MM.1S (cell line): ENCODE data around the gene C10orf143.

Experiments used
- CTCF ChIP-seq: fragments of 300-600 bp; sonication (generic); IDR thresholded peaks from 2 replicates; pipeline ENCODE4 v1.5.1; 2016; ENCODE audit warnings: antibody characterized with exemption, low read length, mixed read lengths
- EZH2 ChIP-seq: fragments of 300-600 bp; sonication (generic); optimal IDR thresholded peaks from 2 replicates; pipeline ENCODE3; 2017; ENCODE audit warnings: low read depth, mild to moderate bottlenecking, antibody characterized with exemption, low read length, mixed read lengths
- EZH2phosphoT487 ChIP-seq: fragments of 300-600 bp; sonication (generic); IDR thresholded peaks from 2 replicates; pipeline ENCODE4 v1.6.1; 2018; ENCODE audit warnings: antibody characterized with exemption, low read length

GRCh38 chr10:130042381-130042780 lies 68.2 kb downstream of the C10orf143 start:
- TF ChIP-seq CTCF: no peak
- no peak for TF ChIP-seq EZH2
- TF ChIP-seq EZH2phosphoT487: no peak
